GM23248 (cell line): ENCODE measurements around the gene OR4D5. TPM values are rescaled to one million over a fixed set of nuclear protein-coding genes. Genes with fewer than 3 reads are reported as not detected.

Experiments
- DNase-seq: peaks from one replicate; pipeline ENCODE4 v3.0.0-alpha.2; 2015
- H2AFZ ChIP-seq: fragments of 200-600 bp; sonication (generic); 2 replicates; pipeline ENCODE4 v1.6.1; 2016; ENCODE audit warnings: antibody characterized with exemption
- H3F3A ChIP-seq: fragments of 200-600 bp; sonication (generic); 2 replicates; pipeline ENCODE4 v1.6.1; 2016; ENCODE audit warnings: mild to moderate bottlenecking, antibody characterized with exemption, mixed run types; ENCODE audit not compliant: insufficient read depth
- H3K27ac ChIP-seq: fragments of 200-600 bp; sonication (generic); 2 replicates; pipeline ENCODE4 v1.5.1; 2016; ENCODE audit warnings: mild to moderate bottlenecking
- H3K27me3 ChIP-seq: fragments of 200-600 bp; sonication (generic); replicated peaks from 2 replicates; pipeline ENCODE4 v1.6.1; 2016; ENCODE audit warnings: mild to moderate bottlenecking; ENCODE audit not compliant: insufficient read depth
- H3K36me3 ChIP-seq: fragments of 200-600 bp; sonication (generic); 2 replicates; pipeline ENCODE4 v1.6.1; 2016; ENCODE audit warnings: low read depth, mild to moderate bottlenecking
- H3K4me1 ChIP-seq: fragments of 200-600 bp; sonication (generic); 2 replicates; pipeline ENCODE4 v1.6.1; 2016; ENCODE audit warnings: mild to moderate bottlenecking; ENCODE audit not compliant: insufficient read depth
- H3K4me2 ChIP-seq: fragments of 200-600 bp; sonication (generic); one replicate; pipeline ENCODE4 v1.6.1; 2016; ENCODE audit warnings: mild to moderate bottlenecking; ENCODE audit not compliant: unreplicated experiment
- H3K4me3 ChIP-seq: fragments of 200-600 bp; sonication (generic); 2 replicates; pipeline ENCODE4 v1.5.1; 2016; ENCODE audit warnings: mild to moderate bottlenecking
- H3K79me2 ChIP-seq: fragments of 200-600 bp; sonication (generic); 2 replicates; pipeline ENCODE4 v1.6.1; 2016; ENCODE audit warnings: mild to moderate bottlenecking; ENCODE audit not compliant: insufficient read depth
- H3K9ac ChIP-seq: fragments of 200-600 bp; sonication (generic); 2 replicates; pipeline ENCODE4 v1.6.1; 2016; ENCODE audit warnings: mild to moderate bottlenecking
- H3K9me2 ChIP-seq: fragments of 200-600 bp; sonication (generic); 2 replicates; pipeline ENCODE4 v1.6.1; 2016; ENCODE audit warnings: mixed run types, mild to moderate bottlenecking, moderate library complexity; ENCODE audit not compliant: insufficient read depth
- H3K9me3 ChIP-seq: fragments of 200-600 bp; sonication (generic); one replicate; pipeline ENCODE4 v1.6.1; 2017; ENCODE audit warnings: low read depth
- H4K20me1 ChIP-seq: fragments of 200-600 bp; sonication (generic); 2 replicates; pipeline ENCODE4 v1.6.0; 2016; ENCODE audit not compliant: insufficient read depth
- EZH2 ChIP-seq: fragments of 200-600 bp; sonication (generic); IDR thresholded peaks from 2 replicates; pipeline ENCODE4 v1.6.1; 2018; ENCODE audit warnings: antibody characterized with exemption, mild to moderate bottlenecking; ENCODE audit not compliant: insufficient read depth, poor library complexity, severe bottlenecking
- EZH2phosphoT487 ChIP-seq: fragments of 200-600 bp; sonication (generic); IDR thresholded peaks from 2 replicates; pipeline ENCODE4 v1.6.1; 2018; ENCODE audit warnings: antibody characterized with exemption, moderate library complexity, mild to moderate bottlenecking, low read depth; ENCODE audit not compliant: insufficient read depth
- WGBS, 2 experiments: methylation state at CpG; one replicate each; pipeline ENCODE4 v1.1.6; 2015 to 2017; ENCODE audit warnings: low lambda C conversion rate in 2 of 2, low coverage in 1 of 2; ENCODE audit errors: missing lambda C conversion rate in 2 of 2; 5-methylcytosine and 5-hydroxymethylcytosine counted together
- in situ Hi-C: fragments of 300-500 bp; cut with MboI; formaldehyde crosslinking; loops from 2 replicates; pipeline ENCODE4 v1.15.0; 2020
- polyA plus RNA-seq: library from polyadenylated mRNA; unstranded; fragments of >200 nt; fragmentation: Nextera tagmentation; extraction: Ambion mirVana; gene quantifications from 2 replicates; pipeline ENCODE4 v1.2.1, GENCODE V29; 2016
- total RNA-seq: library from RNA; depleted of rRNA; stranded (reverse); fragments of >200 nt; shearing (Covaris generic); gene quantifications from 2 replicates; pipeline ENCODE4 v1.2.3, GENCODE V29; 2014

The OR4D5 gene
- total and polyA plus RNA-seq, 2 experiments from 2014 or later = not detected

- no peak for DNase-seq
- no peak overlapping the region for H3K4me2 ChIP-seq
- H3K27ac ChIP-seq = no peak overlapping the region
- H4K20me1 ChIP-seq = no peaks in the 10 kb centered on the region
- H3F3A ChIP-seq = no peaks in the 10 kb centered on the region
- H3K27me3 ChIP-seq = peaks cover 4% of the 10 kb centered on the region
- no peak overlapping the region for H3K4me3 ChIP-seq
- H3K4me1 ChIP-seq = no peaks in the 10 kb centered on the region
- H2AFZ ChIP-seq = no peak overlapping the region
- no peaks in the 10 kb centered on the region for H3K9me3 ChIP-seq
- WGBS, 2 experiments = 14 to 17% methylated on average over 3 of the region's 3 CpGs
- H3K9ac ChIP-seq = no peak overlapping the region
- H3K36me3 ChIP-seq = no peaks in the 10 kb centered on the region
- H3K79me2 ChIP-seq = no peaks in the 10 kb centered on the region
- in situ Hi-C loops = no loop called here
- H3K9me2 ChIP-seq = no peaks in the 10 kb centered on the region
- TF ChIP-seq EZH2phosphoT487 = no peak
- no peak for TF ChIP-seq EZH2
Observed at GRCh38 chr11:123904932-123905331, 34.5 kb upstream of the OR4D5 start.

GRCh38 chr11:123905826-123906225 is 33.6 kb upstream of the OR4D5 start:
- Histone ChIP-seq H3K36me3 (no peaks in the 10 kb centered on the region), H3K79me2 (no peaks in the 10 kb centered on the region), H3K9me2 (no peaks in the 10 kb centered on the region), H3K9me3 (no peaks in the 10 kb centered on the region), H4K20me1 (no peaks in the 10 kb centered on the region), H3K27ac (no peak overlapping the region), H3K4me1 (no peaks in the 10 kb centered on the region), H3K4me3 (no peak overlapping the region), H3F3A (no peaks in the 10 kb centered on the region), H3K4me2 (no peak overlapping the region), H3K9ac (no peak overlapping the region), H3K27me3 (peaks cover 4% of the 10 kb centered on the region), H2AFZ (no peak overlapping the region)
- in situ Hi-C loops = no loop called here
- DNase-seq = no peak
- no peak for TF ChIP-seq EZH2
- TF ChIP-seq EZH2phosphoT487 = no peak
- WGBS, 2 experiments = 9 to 14% methylated on average over 3 of the region's 3 CpGs

GRCh38 chr11:123920943-123921342 is 18.5 kb upstream of the OR4D5 start:
- DNase-seq = no peak
- no peaks in the 10 kb centered on the region for H3F3A ChIP-seq
- H3K4me3 ChIP-seq = no peak overlapping the region
- no peaks in the 10 kb centered on the region for H3K36me3 ChIP-seq
- no peak overlapping the region for H3K4me2 ChIP-seq
- H3K9me2 ChIP-seq = no peaks in the 10 kb centered on the region
- no peaks in the 10 kb centered on the region for H3K4me1 ChIP-seq
- no peak overlapping the region for H2AFZ ChIP-seq
- no peaks in the 10 kb centered on the region for H3K27me3 ChIP-seq
- no peak for TF ChIP-seq EZH2phosphoT487
- no peak for TF ChIP-seq EZH2
- no peaks in the 10 kb centered on the region for H3K9me3 ChIP-seq
- no peaks in the 10 kb centered on the region for H3K79me2 ChIP-seq
- H3K27ac ChIP-seq = no peak overlapping the region
- in situ Hi-C loops = no loop called here
- WGBS, 2 experiments = 24 to 31% methylated on average over 3 of the region's 3 CpGs
- no peak overlapping the region for H3K9ac ChIP-seq
- H4K20me1 ChIP-seq = no peaks in the 10 kb centered on the region

- Histone ChIP-seq H3K4me1 (no peaks in the 10 kb centered on the region), H3K27me3 (no peaks in the 10 kb centered on the region), H3K36me3 (no peaks in the 10 kb centered on the region), H3K4me3 (no peak overlapping the region), H3K79me2 (no peaks in the 10 kb centered on the region), H4K20me1 (no peaks in the 10 kb centered on the region), H2AFZ (no peak overlapping the region), H3F3A (no peaks in the 10 kb centered on the region), H3K9me3 (no peaks in the 10 kb centered on the region), H3K27ac (no peak overlapping the region), H3K4me2 (no peak overlapping the region), H3K9ac (no peak overlapping the region), H3K9me2 (no peaks in the 10 kb centered on the region)
- DNase-seq = no peak
- WGBS, 2 experiments = 0% methylated on average over 1 of the region's 1 CpG
- in situ Hi-C loops = no loop called here
- no peak for TF ChIP-seq EZH2
- no peak for TF ChIP-seq EZH2phosphoT487
Observed at GRCh38 chr11:123924027-123924426, 15.4 kb upstream of the OR4D5 start.

GRCh38 chr11:123942413-123942812 is 3.0 kb downstream of the OR4D5 start:
- Histone ChIP-seq H3K36me3 (no peaks in the 10 kb centered on the region), H3K4me2 (no peak overlapping the region), H2AFZ (no peak overlapping the region), H3K4me1 (no peaks in the 10 kb centered on the region), H3K9ac (no peak overlapping the region), H3F3A (no peaks in the 10 kb centered on the region), H3K4me3 (no peak overlapping the region), H3K9me2 (no peaks in the 10 kb centered on the region), H4K20me1 (no peaks in the 10 kb centered on the region), H3K27me3 (no peaks in the 10 kb centered on the region), H3K9me3 (no peaks in the 10 kb centered on the region), H3K27ac (no peak overlapping the region), H3K79me2 (no peaks in the 10 kb centered on the region)
- in situ Hi-C loops = no loop called here
- WGBS, 2 experiments = 30 to 58% methylated on average over 4 of the region's 4 CpGs
- no peak for DNase-seq
- TF ChIP-seq EZH2 = no peak
- no peak for TF ChIP-seq EZH2phosphoT487
